ENCODE measurements around the gene ESAM.

ESAM gene

DNA sequence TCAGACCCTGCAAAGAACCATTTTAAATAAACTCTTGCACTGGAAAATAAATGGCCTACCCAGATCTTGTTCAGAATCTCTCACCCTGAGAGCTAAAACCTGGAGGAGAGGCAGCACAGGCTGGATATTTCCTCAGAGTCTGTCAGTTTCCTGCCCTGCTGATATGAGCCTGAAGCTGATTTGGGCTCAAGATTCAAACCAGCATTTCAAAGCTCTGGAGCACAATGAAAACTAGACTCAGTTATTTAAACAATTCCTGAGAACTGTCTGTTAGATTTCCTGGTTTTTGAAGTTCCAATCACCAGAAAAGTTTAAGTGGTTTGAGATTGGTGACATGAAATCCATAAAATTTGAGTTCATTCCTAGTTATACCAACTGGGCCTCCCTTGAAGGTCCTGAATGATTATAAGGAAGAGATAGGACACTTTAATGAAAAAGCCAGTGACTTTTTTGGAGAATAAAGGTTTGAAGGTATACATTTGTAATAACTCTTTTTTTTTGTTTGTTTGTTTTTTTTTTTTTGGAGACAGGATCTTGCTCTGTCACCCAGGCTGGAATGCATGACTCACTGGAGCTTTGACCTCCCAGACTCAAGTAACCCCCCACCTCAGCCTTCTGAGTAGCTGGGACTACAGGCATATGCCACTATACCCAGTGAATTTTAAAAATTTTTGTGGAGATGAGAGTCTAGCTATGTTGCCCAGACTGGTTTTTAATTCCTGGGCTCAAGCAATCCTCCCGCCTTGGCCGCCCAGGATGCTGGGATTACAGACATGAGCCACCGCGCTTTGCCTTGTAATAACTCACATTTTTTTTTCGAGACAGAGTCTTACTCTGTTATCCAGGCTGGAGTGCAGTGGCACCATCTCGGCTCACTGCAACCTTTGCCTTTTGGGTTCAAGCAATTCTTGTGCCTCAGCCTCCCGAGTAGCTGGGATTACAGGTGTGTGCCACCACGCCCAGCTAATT, 8.0 kb upstream of the ESAM start:
- no peak for DNase-seq

DNA sequence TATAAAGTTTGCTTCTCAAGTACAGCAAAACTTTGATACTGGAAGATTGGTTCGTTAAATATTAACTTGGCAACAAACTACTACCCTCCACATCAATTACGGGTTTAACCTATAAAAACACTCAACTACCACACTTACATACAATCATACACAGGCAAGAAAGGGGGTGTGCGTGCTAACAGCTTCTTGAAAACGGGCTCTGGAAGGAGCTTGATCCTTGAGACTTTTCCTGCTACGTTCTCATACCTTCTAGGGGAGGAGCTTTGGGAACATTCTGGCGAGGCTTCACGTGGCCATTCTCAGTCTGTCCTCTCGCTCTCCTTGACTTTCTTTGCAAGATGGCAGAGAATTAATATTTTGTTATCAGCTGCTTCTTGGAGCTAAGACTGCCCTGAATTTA, 6.8 kb upstream of the ESAM start:
- DNase-seq = no peak

DNA sequence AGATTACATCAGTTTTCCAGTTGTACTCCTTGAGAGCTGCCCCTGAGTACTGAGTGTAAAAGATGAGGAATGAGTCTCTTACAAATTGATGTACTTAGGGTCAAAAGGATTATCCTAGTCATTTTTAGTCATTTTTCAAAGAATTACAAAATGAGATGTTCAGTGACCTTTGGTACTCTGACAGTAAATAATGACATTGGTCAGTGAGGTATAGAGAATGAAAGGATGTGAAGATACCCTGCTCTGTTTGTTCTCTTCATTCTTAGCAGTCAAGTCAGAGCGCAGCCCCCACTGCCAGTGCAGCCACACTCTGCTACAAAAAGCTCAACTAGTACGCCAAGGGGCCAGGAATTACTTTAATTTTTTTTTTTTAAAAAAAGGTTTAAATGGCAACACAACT, 4.1 kb upstream of the ESAM start:
- DNase-seq = no peak

GRCh38 chr11:124763156-124763947, 1.3 kb upstream of the ESAM start:
- peak; percentile 82 to 86 for DNase-seq

GRCh38 chr11:124762624-124763155, 600 bp upstream of the ESAM start:
- DNase-seq = peak in 1 of 2 donors; percentile 23

GRCh38 chr11:124761301-124762104, 587 bp downstream of the ESAM start:
- no peak for DNase-seq

GRCh38 chr11:124760806-124761205, 1.3 kb downstream of the ESAM start:
- no peak for DNase-seq

DNA sequence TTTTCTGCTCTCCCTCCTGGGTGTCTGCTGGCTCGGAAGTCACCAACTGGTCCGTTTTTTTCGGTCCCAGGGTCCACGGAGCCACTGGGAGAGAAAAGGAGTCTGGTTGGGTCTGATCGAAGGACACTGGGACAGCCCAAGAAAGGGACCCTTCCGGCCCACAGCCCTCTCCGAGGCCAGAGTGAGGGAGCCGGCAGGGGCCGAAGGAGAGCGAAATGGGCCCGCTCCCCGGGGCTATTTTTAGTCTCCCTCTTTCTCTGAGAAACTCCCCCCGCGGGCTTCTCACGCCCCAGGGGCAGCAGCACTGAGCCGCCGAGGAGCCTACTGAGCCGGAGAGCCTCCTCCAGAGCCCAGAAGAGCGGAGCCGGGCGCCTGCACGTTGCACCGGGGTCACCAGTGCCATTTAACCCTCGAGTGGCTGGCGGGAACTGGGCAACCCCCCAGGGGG, 1.9 kb downstream of the ESAM start:
- peak in 1 of 2 donors; percentile 25 for DNase-seq

DNA sequence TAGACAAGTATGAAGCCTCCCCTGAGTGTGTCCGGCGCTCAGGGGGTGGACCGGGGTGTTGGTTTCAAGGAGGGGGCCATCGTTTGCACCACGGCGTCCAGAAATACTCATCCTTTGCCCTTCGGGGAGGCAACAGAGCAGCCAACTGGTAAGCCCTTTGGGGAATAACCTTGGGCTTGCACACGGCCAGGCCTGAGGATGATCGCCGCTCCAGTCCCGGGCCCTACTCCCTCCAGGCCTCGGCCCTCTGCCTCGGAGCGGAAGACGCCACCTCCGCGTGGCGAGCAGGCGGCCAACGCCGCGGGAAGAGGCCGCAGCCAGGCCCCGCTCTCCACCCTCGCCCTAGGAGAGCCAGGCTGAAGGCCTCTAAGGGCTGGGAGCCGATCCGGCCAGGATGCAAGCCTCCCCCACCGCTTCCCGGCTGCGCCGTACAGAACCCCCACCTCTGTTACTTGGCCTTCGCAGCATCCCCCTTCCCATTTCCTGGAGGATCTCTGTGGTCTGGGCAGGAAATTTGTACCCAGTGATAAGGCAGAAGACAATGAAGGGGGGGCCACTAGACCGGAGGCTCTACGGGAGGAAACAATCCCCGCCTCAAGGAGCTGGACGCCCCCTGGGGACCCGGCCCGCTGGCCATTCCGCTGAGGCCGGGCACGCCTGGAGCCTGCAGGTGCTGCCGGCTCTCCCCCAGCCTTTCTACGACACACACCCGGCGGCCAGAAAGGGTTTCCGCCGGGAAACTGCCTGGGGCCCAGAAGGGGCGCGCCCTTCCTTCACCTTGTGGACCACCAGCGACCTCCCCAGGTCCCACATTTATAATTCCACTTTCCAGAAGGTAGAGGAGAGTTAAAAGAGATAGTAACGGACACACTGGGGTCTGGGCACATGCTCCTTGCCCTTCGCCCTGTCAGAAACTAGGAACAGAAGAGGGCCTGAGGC, 2.6 kb downstream of the ESAM start:
- DNase-seq = no peak

DNA sequence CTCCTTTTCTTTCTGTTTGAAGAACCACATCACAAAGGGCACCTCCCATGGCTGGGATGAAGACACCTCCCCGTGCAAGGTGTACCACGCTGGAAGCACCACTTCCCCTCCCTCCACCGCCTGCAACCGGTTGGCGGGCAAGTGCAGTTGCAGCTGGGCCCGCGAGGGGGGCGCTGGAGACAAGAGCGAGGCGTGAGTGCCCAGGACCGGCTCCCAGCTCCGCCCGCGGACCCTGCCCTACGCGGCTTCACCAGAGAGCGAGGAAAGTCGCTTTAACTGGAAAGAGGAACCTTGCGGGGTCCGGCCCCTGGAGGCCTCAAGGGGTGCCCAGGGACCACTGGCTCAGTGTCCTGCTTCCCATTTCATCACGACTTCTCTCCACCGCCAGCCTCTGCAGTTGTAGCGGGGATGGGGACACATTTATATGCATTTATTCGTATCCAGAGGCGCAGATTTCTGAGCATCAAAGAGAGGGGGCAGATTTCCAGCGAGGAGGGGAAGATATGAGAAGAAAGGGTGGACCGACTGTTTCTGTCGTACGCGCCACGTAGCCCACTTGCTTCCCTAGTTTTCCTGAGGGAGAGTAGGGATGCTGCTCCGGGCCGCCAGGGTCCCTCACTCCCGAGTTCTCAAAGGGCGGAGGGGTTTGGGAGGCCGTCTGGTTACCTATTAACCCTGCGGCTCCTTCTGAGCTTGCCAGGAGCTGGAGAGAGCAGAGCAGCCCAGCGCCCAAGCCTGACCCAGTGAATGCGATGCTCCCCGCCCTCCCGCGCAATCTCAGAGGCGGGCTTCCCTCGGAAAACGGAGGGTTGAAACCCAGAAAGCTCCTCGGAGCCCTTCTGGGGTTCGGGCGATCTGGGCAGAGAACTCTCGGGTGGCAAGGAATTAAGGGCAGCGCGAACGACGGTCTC, 3.5 kb downstream of the ESAM start:
- DNase-seq = peak; percentile 71 to 73

DNA sequence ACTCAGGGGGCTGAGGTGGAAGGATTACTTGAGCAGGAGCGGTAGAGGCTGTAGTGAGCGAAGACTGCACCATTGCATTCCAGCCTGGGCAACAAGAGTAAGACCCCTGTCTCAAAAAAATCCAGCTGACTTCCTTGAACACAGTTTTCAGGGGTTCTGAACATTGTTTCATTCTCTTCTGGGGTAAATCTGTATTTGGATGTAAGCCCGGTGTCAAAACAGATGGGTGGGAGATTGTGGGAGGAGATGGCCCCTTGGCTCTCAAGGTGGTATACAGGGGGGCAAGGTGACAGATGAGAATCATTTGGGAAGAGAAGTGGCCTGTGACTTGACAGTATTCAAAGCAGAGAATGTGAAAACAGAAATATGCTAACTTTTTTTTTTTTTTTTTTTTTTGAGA, 4.8 kb downstream of the ESAM start:
- DNase-seq = no peak

DNA sequence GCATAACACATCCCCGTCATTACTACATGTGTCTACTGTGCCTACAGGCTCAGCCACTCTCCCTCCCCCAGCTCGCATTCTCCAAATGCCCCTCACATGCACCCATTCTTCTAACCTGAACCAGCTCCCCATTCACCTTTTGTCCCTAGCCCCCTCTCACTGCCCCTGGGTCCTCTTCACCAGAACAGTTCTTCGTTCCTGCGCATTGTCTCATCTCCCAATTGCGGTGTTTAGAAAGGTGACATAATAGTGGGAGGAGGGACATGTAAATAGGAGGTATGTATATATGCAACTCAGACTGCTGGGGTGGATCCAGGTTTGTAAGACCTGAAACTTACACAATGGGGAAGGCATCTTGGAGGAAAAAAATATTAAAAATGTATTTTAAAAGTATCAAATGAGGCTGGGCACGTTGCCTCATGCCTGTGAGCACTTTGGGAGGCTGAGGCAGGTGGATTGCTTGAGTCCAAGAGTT, 5.3 kb downstream of the ESAM start:
- no peak for DNase-seq

- no peak for DNase-seq
Observed at GRCh38 chr11:124756033-124756752, 5.9 kb downstream of the ESAM start.

GRCh38 chr11:124754710-124755109, 7.4 kb downstream of the ESAM start:
- no peak for DNase-seq

DNA sequence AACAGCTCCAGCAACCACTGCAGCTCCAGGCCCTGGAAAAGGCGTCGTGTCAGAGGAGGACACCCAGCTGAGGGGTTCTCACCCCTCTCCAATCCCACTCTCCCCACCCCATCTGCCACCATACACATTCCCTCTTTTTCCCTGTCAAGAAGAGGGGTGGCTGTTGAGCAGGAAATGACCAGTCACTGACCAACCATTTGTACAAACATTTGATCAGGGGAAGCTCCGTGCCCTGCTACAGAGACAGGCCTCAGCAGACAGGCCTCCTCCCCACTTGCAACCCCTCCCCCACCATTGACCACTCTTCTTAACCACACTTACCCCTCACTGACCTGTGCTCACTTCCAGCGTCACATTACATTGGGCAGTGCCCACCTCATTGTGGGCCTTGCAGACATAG, 7.8 kb downstream of the ESAM start:
- DNase-seq = no peak

- no peak for DNase-seq
Observed at GRCh38 chr11:124753624-124754023, 8.5 kb downstream of the ESAM start.

- no peak for DNase-seq
Observed at GRCh38 chr11:124753205-124753604, 8.9 kb downstream of the ESAM start.

GRCh38 chr11:124752471-124753102, 9.5 kb downstream of the ESAM start:
- no peak for DNase-seq
